Lower leg skin (tissue), 3 donors: Measurements from ENCODE around the gene GAB1.

Source experiments
- POLR2A ChIP-seq, 2 donors: fragments of 450-650 bp; IDR thresholded peaks; one replicate each; pipeline ENCODE4 v1.6.1; 2016 to 2017; ENCODE audit warnings: antibody characterized with exemption in 2 of 2, mild to moderate bottlenecking in 1 of 2, moderate library complexity in 1 of 2
- TF ChIP-seq, protein P1 (sequence below), 3 donors: fragments of 450-650 bp; IDR thresholded peaks; one replicate each; pipeline ENCODE4 v1.5.1; 2016; ENCODE audit warnings: antibody characterized with exemption in 3 of 3, mild to moderate bottlenecking in 3 of 3, moderate library complexity in 2 of 3

DNA sequence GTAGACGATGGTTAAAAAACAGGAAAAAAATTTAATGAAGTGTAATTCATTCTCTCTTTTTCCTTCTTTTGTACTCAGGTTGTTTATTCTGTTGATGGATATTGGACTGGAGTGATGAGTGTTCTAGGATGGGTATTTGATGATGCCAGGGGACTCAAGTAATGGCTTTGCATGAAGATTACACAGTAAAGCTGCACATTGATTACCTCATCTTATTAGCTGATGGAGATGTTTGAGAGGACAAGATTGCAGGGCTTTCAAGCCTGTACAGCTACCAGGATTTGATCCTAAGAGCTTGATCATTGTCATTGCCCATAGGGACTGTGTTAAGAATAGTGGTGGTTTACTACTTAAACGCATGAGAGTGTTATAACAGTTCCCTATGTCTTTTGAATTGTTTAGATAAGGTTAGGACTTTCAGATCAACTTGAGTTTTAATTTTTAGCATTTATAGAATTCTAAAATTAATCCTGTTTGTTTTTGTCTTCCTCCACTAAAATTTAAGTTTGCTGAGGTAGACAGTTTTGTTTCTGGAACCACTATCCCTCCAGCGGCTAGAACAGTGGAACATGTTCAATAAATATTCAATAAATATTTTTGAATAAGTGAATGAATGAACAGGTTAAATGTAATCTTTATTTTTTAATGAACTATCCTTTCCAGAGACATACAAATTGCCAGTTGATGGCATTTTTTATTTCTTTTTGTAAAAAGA, 58.2 kb downstream of the GAB1 start:
- TF ChIP-seq, protein P1, sequence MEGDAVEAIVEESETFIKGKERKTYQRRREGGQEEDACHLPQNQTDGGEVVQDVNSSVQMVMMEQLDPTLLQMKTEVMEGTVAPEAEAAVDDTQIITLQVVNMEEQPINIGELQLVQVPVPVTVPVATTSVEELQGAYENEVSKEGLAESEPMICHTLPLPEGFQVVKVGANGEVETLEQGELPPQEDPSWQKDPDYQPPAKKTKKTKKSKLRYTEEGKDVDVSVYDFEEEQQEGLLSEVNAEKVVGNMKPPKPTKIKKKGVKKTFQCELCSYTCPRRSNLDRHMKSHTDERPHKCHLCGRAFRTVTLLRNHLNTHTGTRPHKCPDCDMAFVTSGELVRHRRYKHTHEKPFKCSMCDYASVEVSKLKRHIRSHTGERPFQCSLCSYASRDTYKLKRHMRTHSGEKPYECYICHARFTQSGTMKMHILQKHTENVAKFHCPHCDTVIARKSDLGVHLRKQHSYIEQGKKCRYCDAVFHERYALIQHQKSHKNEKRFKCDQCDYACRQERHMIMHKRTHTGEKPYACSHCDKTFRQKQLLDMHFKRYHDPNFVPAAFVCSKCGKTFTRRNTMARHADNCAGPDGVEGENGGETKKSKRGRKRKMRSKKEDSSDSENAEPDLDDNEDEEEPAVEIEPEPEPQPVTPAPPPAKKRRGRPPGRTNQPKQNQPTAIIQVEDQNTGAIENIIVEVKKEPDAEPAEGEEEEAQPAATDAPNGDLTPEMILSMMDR (IDR thresholded peaks at IDR 0.05): no peak
- no peak for TF ChIP-seq POLR2A (IDR thresholded peaks at IDR 0.05)
